ENCODE data around the gene PLEKHB1.
A peak's percentile ranks its signal among the peaks of the same experiment; 100 is the strongest.
"Not testable (repeated sequence)": the region's sequence is repeated elsewhere in the genome, so short reads cannot be mapped to it uniquely, and the experiment has no call there.

The PLEKHB1 gene

GRCh38 chr11:73648571-73649046, 2.2 kb downstream of the PLEKHB1 start:
- DNase-seq, result no peak

GRCh38 chr11:73649206-73649605, 2.8 kb downstream of the PLEKHB1 start:
- no peak for DNase-seq

- no peak for DNase-seq
Measured at GRCh38 chr11:73650400-73650799, 4.0 kb downstream of the PLEKHB1 start.

GRCh38 chr11:73651252-73651651, 4.9 kb downstream of the PLEKHB1 start:
- DNase-seq, result no peak

GRCh38 chr11:73651661-73652045, 5.3 kb downstream of the PLEKHB1 start:
- DNase-seq, result no peak

GRCh38 chr11:73652046-73652730, 5.8 kb downstream of the PLEKHB1 start:
- no peak for DNase-seq

- no peak for DNase-seq
Measured at GRCh38 chr11:73652856-73653559, 6.6 kb downstream of the PLEKHB1 start.

GRCh38 chr11:73653996-73654395, 7.6 kb downstream of the PLEKHB1 start:
- no peak for DNase-seq

GRCh38 chr11:73654482-73655021, 8.2 kb downstream of the PLEKHB1 start:
- DNase-seq, result no peak

GRCh38 chr11:73655686-73656085, 9.3 kb downstream of the PLEKHB1 start:
- DNase-seq, result no peak

- no peak for DNase-seq
Measured at GRCh38 chr11:73656985-73657384, 10.6 kb downstream of the PLEKHB1 start.

GRCh38 chr11:73659961-73660360, 13.6 kb downstream of the PLEKHB1 start:
- no peak for DNase-seq

GRCh38 chr11:73660497-73661034, 14.2 kb downstream of the PLEKHB1 start:
- no peak for DNase-seq

- DNase-seq, result peak; percentile 88
Measured at GRCh38 chr11:73661035-73661628, 14.8 kb downstream of the PLEKHB1 start.

- DNase-seq, result no peak
Measured at GRCh38 chr11:73662445-73663157, 16.2 kb downstream of the PLEKHB1 start.

- DNase-seq, result no peak
Measured at GRCh38 chr11:73663604-73664495, 17.5 kb downstream of the PLEKHB1 start.

- no peak for DNase-seq
Measured at GRCh38 chr11:73664877-73665276, 18.5 kb downstream of the PLEKHB1 start.

GRCh38 chr11:73667891-73668290, 21.5 kb downstream of the PLEKHB1 start:
- no peak for DNase-seq

GRCh38 chr11:73670808-73671207, 24.4 kb downstream of the PLEKHB1 start:
- no peak for DNase-seq

GRCh38 chr11:73671701-73672100, 25.3 kb downstream of the PLEKHB1 start:
- no peak for DNase-seq

- not testable (repeated sequence) for DNase-seq
Measured at GRCh38 chr11:73676552-73676951, 30.2 kb downstream of the PLEKHB1 start.

GRCh38 chr11:73680687-73681086, 34.3 kb downstream of the PLEKHB1 start:
- DNase-seq, result no peak
